Heart left ventricle (tissue), 16 donors: ENCODE results near the gene FLYWCH1. TPM values are rescaled to one million over a fixed set of nuclear protein-coding genes. Genes with fewer than 3 reads are reported as not detected.

ENCODE experiments used
- ATAC-seq, 4 donors: fragments of 200-7000 bp; cut with Tn5 transposase; one replicate each; pipeline ENCODE4 v1.9.1; 2020 to 2022; ENCODE audit warnings: moderate library complexity in 4 of 4, mild to moderate bottlenecking in 3 of 4, moderate number of reproducible peaks in 1 of 4
- DNase-seq, 5 donors: peaks; one replicate each; pipeline ENCODE4 v3.0.0-alpha.2; 2020
- H3K27ac ChIP-seq, 12 donors: fragments of 200-600 bp; sonication (generic) in 4 of 12; one replicate each; pipeline versions ENCODE4 v1.5.0 to v1.8.0; 2016 to 2022; ENCODE audit warnings: mild to moderate bottlenecking in 2 of 12
- H3K27me3 ChIP-seq, 9 donors: fragments of 200-600 bp; sonication (generic) in 2 of 9; one replicate each; pipeline versions ENCODE4 v1.5.1 to v1.8.0; 2016 to 2022; ENCODE audit warnings: mild to moderate bottlenecking in 3 of 9
- H3K36me3 ChIP-seq, 9 donors: fragments of 200-600 bp; sonication (generic) in 2 of 9; one replicate each; pipeline versions ENCODE4 v1.5.0 to v1.8.0; 2018 to 2022; ENCODE audit warnings: mild to moderate bottlenecking in 2 of 9
- H3K4me1 ChIP-seq, 12 donors: fragments of 200-600 bp; sonication (generic) in 4 of 12; one replicate each; pipeline versions ENCODE4 v1.5.0 to v1.8.0; 2016 to 2022; ENCODE audit warnings: mild to moderate bottlenecking in 3 of 12
- H3K4me3 ChIP-seq, 12 donors: fragments of 200-600 bp; sonication (generic) in 4 of 12; one replicate each; pipeline versions ENCODE4 v1.5.0 to v1.8.0; 2017 to 2022; ENCODE audit warnings: mild to moderate bottlenecking in 9 of 12, moderate library complexity in 4 of 12
- H3K9me3 ChIP-seq, 12 donors: fragments of 200-600 bp; sonication (generic) in 4 of 12; one replicate each; pipeline versions ENCODE4 v1.5.0 to v1.8.0; 2016 to 2022; ENCODE audit warnings: mild to moderate bottlenecking in 1 of 12
- POLR2A ChIP-seq, 2 donors: fragments of 450-650 bp; IDR thresholded peaks; one replicate each; pipeline ENCODE4 v1.6.1; 2017; ENCODE audit warnings: antibody characterized with exemption in 2 of 2, mild to moderate bottlenecking in 2 of 2, moderate library complexity in 2 of 2
- WGBS, 4 donors: extraction: QIAGEN DNeasy Blood & Tissue Kit in 2 of 4; methylation state at CpG; one replicate each; pipeline versions ENCODE4 v1.1.5 to v1.1.7; 2013 to 2018; 5-methylcytosine and 5-hydroxymethylcytosine counted together
- intact Hi-C, 10 donors: fragments of 100-400 bp; cut with DNase I; formaldehyde crosslinking; loops; one replicate each; pipeline versions ENCODE4 v1.11.1 to v1.14.2; 2022
- polyA plus RNA-seq, 2 donors: library from polyadenylated mRNA; stranded (reverse); fragments of 200-250 nt; gene quantifications; one replicate each; pipeline ENCODE4 v1.2.3, GENCODE V29; 2013
- total RNA-seq, 9 donors: library from RNA; depleted of rRNA in 2 of 9; stranded (reverse); fragments of >200 nt in 2 of 9; fragmentation: NEBNext Ultra II Directional in 3 of 9; extraction: Animal tissue kit (Norgen Biotek cat#: 25700) in 3 of 9; gene quantifications; one replicate each; pipeline versions ENCODE4 v1.1.0 to v1.2.4, GENCODE V29; 2016 to 2023
- TF ChIP-seq, protein P1 (sequence below), 12 donors: fragments of 200-600 bp; sonication (generic) in 4 of 12; IDR thresholded peaks; one replicate each; pipeline versions ENCODE4 v1.5.0 to v1.8.0; 2018 to 2022; ENCODE audit warnings: antibody characterized with exemption in 12 of 12, mild to moderate bottlenecking in 5 of 12
- donor health status: ischemic (EF 13 %, LVEDD 7.1; RV severe dilation, severe dysfunction).
- donor health status: healthy with polysubstance abuse.
- donor health status: DM: no; HTN: yes; CAD: no.
- donor health status: DM: no; HTN: no; CAD: no.
- donor health status: ischemic (EF 25% LVEDD 6.9; RV normal size, moderate dysfunction).
- donor health status: ischemic (EF 25% LVEDD 5.7; RV mildly dilated, moderate dysfunction).
- donor health status: healthy.
- donor health status: DM: yes; HTN: yes; CAD: no.
- donor health status: ischemic (EF 35%, LVEDD 5.7; RV mildly dilated, moderate dysfunction).
- donor health status: nonischemic (EF 11% LVEDD 7.7; RV severe dilation, severe dysfunction).
- donor health status: DM: yes; HTN: yes; CAD: no.
- donor health status: PGD.
- donor health status: ischemic (EF 29% LVEDD 5.4; RV normal size, mild dysfunction).
- donor health status: nonischemic (EF 23%, LVEDD 6.1; RV moderate dilation, normal function).

The FLYWCH1 gene
- total and polyA plus RNA-seq, 11 donors = 26.3 to 48.4 (median 34.1) TPM

- no peak overlapping the region for H3K27ac ChIP-seq
- intact Hi-C loops = no loop called here
- WGBS, 4 donors = 79 to 93% (median 83%) methylated on average over 5 to 7 of the region's 7 CpGs
- no peak for ATAC-seq
- H3K36me3 ChIP-seq = peaks cover 0 to 48% (median 19%) of the 10 kb centered on the region in 9 donors
- TF ChIP-seq, protein P1, sequence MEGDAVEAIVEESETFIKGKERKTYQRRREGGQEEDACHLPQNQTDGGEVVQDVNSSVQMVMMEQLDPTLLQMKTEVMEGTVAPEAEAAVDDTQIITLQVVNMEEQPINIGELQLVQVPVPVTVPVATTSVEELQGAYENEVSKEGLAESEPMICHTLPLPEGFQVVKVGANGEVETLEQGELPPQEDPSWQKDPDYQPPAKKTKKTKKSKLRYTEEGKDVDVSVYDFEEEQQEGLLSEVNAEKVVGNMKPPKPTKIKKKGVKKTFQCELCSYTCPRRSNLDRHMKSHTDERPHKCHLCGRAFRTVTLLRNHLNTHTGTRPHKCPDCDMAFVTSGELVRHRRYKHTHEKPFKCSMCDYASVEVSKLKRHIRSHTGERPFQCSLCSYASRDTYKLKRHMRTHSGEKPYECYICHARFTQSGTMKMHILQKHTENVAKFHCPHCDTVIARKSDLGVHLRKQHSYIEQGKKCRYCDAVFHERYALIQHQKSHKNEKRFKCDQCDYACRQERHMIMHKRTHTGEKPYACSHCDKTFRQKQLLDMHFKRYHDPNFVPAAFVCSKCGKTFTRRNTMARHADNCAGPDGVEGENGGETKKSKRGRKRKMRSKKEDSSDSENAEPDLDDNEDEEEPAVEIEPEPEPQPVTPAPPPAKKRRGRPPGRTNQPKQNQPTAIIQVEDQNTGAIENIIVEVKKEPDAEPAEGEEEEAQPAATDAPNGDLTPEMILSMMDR (IDR thresholded peaks at IDR 0.05) = no peak
- TF ChIP-seq POLR2A (IDR thresholded peaks at IDR 0.05) = no peak
- no peaks in the 10 kb centered on the region for H3K9me3 ChIP-seq
- no peaks in the 10 kb centered on the region for H3K4me1 ChIP-seq
- no peak for DNase-seq
- no peak overlapping the region for H3K4me3 ChIP-seq
- H3K27me3 ChIP-seq = no peaks in the 10 kb centered on the region
These were observed 14.6 kb upstream of the FLYWCH1 start for GRCh38 chr16:2897110-2897509.

DNA sequence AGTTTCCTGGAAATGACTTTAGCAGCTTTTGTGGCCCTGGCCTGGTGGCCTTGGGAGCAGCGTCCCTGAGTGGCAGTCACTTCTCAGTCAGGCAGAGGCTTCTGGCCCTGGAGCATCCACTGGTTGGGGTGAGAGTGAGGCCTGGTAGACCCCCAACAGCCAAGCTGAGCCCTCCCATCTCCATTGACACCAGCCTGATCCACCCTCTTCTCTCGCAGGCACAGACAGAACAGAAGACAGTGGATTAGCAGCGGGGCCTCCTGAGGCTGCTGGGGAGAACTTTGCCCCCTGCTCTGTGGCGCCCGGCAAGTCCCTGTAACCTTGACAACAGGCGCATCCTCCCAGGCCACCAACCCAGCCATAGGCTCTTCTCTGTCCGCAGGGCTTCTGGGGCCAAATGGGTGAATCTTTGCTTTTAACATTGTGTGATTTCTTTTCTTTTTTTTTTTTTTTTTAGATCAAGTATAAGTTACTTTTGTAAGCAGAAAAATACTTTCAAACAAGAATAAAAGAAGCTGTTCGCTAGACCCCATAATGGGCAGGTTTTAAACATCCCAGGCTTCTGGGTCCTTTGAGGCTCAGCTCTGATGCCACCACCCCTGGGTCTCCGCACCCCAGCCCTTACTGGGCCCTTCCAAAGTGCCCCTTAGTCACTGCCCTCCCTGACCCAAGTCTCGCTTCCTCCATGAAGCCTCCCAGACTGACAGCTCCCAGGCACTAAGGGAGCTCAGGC lies 12.7 kb upstream of the FLYWCH1 start:
- intact Hi-C loops = no loop called here
- DNase-seq (no peak), ATAC-seq (no peak)
- H3K36me3 ChIP-seq = peaks cover 0 to 47% (median 19%) of the 10 kb centered on the region in 9 donors
- no peak overlapping the region for H3K4me3 ChIP-seq
- H3K27me3 ChIP-seq = no peaks in the 10 kb centered on the region
- TF ChIP-seq, protein P1 (IDR thresholded peaks at IDR 0.05) = no peak
- TF ChIP-seq POLR2A (IDR thresholded peaks at IDR 0.05) = no peak
- no peak overlapping the region for H3K27ac ChIP-seq
- WGBS, 4 donors = 86 to 91% (median 89%) methylated on average over 9 to 10 of the region's 10 CpGs
- peaks cover 0 to 9% (median 6%) of the 10 kb centered on the region in 12 donors for H3K4me1 ChIP-seq
- H3K9me3 ChIP-seq = no peaks in the 10 kb centered on the region

GRCh38 chr16:2899564-2900072 lies 12.1 kb upstream of the FLYWCH1 start:
- H3K9me3 ChIP-seq = no peaks in the 10 kb centered on the region
- no peak overlapping the region for H3K4me3 ChIP-seq
- H3K36me3 ChIP-seq = peaks cover 0 to 47% (median 19%) of the 10 kb centered on the region in 9 donors
- 92 to 94% (median 93%) methylated on average over 12 to 13 of the region's 13 CpGs for WGBS, 4 donors
- H3K4me1 ChIP-seq = peaks cover 0 to 10% (median 6%) of the 10 kb centered on the region in 12 donors
- no peaks in the 10 kb centered on the region for H3K27me3 ChIP-seq
- intact Hi-C loops = no loop called here
- TF ChIP-seq POLR2A (IDR thresholded peaks at IDR 0.05) = no peak
- TF ChIP-seq, protein P1 (IDR thresholded peaks at IDR 0.05) = no peak
- ATAC-seq (no peak), DNase-seq (no peak)
- no peak overlapping the region for H3K27ac ChIP-seq

DNA sequence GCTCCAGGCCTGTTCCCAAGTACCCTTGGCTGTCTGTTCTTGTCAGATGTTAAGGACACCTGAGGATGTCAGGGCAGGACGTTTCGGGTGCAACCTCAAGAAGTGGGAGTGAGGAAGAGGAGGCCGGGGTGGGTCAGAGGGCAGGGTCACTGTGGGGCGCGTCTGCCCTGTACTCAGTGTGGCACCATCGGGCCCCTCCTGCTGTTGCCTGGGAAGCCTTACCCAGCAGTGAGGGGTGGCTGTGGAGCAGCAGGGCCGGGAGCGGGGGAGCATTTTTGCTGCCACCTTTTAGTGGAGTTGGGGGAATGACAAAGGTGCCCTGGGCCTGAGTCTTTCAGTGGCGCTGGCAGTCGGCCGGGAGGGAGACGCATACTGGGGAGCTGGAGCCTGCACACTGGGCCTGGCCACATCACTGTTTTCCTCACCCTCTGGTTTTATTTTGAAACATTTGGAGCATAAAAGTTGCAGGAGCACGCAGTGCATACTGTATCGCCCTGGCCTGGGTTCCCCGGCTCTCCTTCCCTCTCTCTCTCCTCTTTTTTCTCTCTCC lies 11.1 kb upstream of the FLYWCH1 start:
- TF ChIP-seq, protein P1 (IDR thresholded peaks at IDR 0.05) = no peak
- no peak for TF ChIP-seq POLR2A (IDR thresholded peaks at IDR 0.05)
- intact Hi-C loops = no loop called here
- peaks cover 0 to 45% (median 18%) of the 10 kb centered on the region in 9 donors for H3K36me3 ChIP-seq

More for the DNA sequence above, 11.1 kb upstream of the FLYWCH1 start:
- no peaks in the 10 kb centered on the region for H3K9me3 ChIP-seq
- WGBS, 4 donors = 92 to 97% (median 93%) methylated on average over 13 to 15 of the region's 15 CpGs
- ATAC-seq = no peak
- peaks cover 0 to 10% (median 6%) of the 10 kb centered on the region in 12 donors for H3K4me1 ChIP-seq
- H3K4me3 ChIP-seq = no peak overlapping the region
- H3K27me3 ChIP-seq = no peaks in the 10 kb centered on the region
- no peak for DNase-seq
- H3K27ac ChIP-seq = no peak overlapping the region
